Spleen (tissue), 11 donors: Measurements from ENCODE around the gene PRR7. TPM values are rescaled to one million over a fixed set of nuclear protein-coding genes. Genes with fewer than 3 reads are reported as not detected.
A peak's percentile ranks its signal among the peaks of the same experiment; 100 is the strongest.

Source experiments
- DNase-seq: peaks from one replicate; pipeline ENCODE4 v3.0.0-alpha.2; 2020
- H3K27ac ChIP-seq, 8 donors: fragments of 200-600 bp; sonication (generic) in 7 of 8; 1 replicate in 4 of 8; 2 replicates in 4 of 8; pipeline versions ENCODE4 v1.5.0 to v1.8.0; 2016 to 2021; ENCODE audit warnings: inconsistent platforms in 4 of 8, mild to moderate bottlenecking in 4 of 8, moderate library complexity in 1 of 8
- H3K27me3 ChIP-seq, 7 donors: fragments of 200-600 bp; sonication (generic) in 6 of 7; replicated peaks in 1 of 7; 1 replicate in 4 of 7; 2 replicates in 3 of 7; pipeline versions ENCODE4 v1.5.0 to v1.8.0; 2016 to 2021; ENCODE audit warnings: inconsistent platforms in 3 of 7, mild to moderate bottlenecking in 1 of 7
- H3K36me3 ChIP-seq, 6 donors: fragments of 200-600 bp; sonication (generic) in 5 of 6; 1 replicate in 4 of 6; 2 replicates in 2 of 6; pipeline versions ENCODE4 v1.5.0 to v1.8.0; 2016 to 2021; ENCODE audit warnings: inconsistent platforms in 2 of 6
- H3K4me1 ChIP-seq, 6 donors: fragments of 200-600 bp; sonication (generic) in 5 of 6; 1 replicate in 3 of 6; 2 replicates in 3 of 6; pipeline versions ENCODE4 v1.5.0 to v1.8.0; 2016 to 2021; ENCODE audit warnings: inconsistent platforms in 3 of 6
- H3K4me3 ChIP-seq, 8 donors: fragments of 200-600 bp; sonication (generic) in 7 of 8; 1 replicate in 4 of 8; 2 replicates in 4 of 8; pipeline versions ENCODE4 v1.5.0 to v1.8.0; 2016 to 2021; ENCODE audit warnings: inconsistent platforms in 4 of 8, mild to moderate bottlenecking in 4 of 8, moderate library complexity in 2 of 8
- H3K9me3 ChIP-seq, 8 donors: fragments of 200-600 bp; sonication (generic) in 7 of 8; 1 replicate in 4 of 8; 2 replicates in 4 of 8; pipeline versions ENCODE4 v1.5.0 to v1.8.0; 2016 to 2021; ENCODE audit warnings: inconsistent platforms in 4 of 8
- CTCF ChIP-seq, 11 experiments: fragments of 200-600 bp in 7 of 11; fragments of 450-650 bp in 4 of 11; sonication (generic) in 4 of 11; IDR thresholded peaks in 8 of 11; conservative IDR thresholded peaks in 3 of 11; 1 replicate in 7 of 11; 2 replicates in 4 of 11; pipeline versions ENCODE4 v1.4.0 to v1.8.0; 2016 to 2021; ENCODE audit warnings: antibody characterized with exemption in 11 of 11, inconsistent platforms in 4 of 11, mild to moderate bottlenecking in 1 of 11
- POLR2A ChIP-seq, 3 donors: fragments of 450-650 bp; IDR thresholded peaks; one replicate each; pipeline ENCODE4 v1.5.1; 2017; ENCODE audit warnings: antibody characterized with exemption in 3 of 3, mild to moderate bottlenecking in 1 of 3
- POLR2AphosphoS5 ChIP-seq, 3 donors: sonication (generic); formaldehyde crosslinking; IDR thresholded peaks; one replicate each; pipeline ENCODE4 v1.5.1; 2017; ENCODE audit warnings: antibody characterized with exemption in 3 of 3
- WGBS, 5 donors: extraction: QIAGEN DNeasy Blood & Tissue Kit in 3 of 5; methylation state at CpG; one replicate each; pipeline versions ENCODE4 v1.1.5 to v1.1.7; 2013 to 2018; 5-methylcytosine and 5-hydroxymethylcytosine counted together
- intact Hi-C: fragments of 100-400 bp; cut with DNase I; formaldehyde crosslinking; loops from one replicate; pipeline ENCODE4 v1.15.0; 2023; ENCODE audit warnings: low total_unique reads
- polyA plus RNA-seq, 3 donors: library from polyadenylated mRNA; stranded (reverse); fragments of 200-250 nt; gene quantifications; one replicate each; pipeline ENCODE4 v1.2.1, GENCODE V29; 2013
- total RNA-seq, 7 donors: library from RNA; depleted of rRNA in 3 of 7; stranded (reverse); fragments of >200 nt in 3 of 7; fragmentation: NEBNext Ultra II Directional in 4 of 7; extraction: Animal tissue kit (Norgen Biotek cat#: 25700) in 4 of 7; gene quantifications; one replicate each; pipeline versions ENCODE4 v1.1.0 to v1.2.1, GENCODE V29; 2016 to 2021
- donor health status: healthy with polysubstance abuse.
- donor health status: DM: no; HTN: no; CAD: no; lungs with moderate emphysema.
- donor health status: DM: no; HTN: no; CAD: no.
- donor health status: Bipolar disorder and iron deficiency.
- donor health status: healthy.
- donor health status: DM: no; HTN: no; CAD: no.
- donor health status: DM: yes; HTN: yes; CAD: no.

Gene PRR7
- total and polyA plus RNA-seq, 10 donors, result 1.7 to 5.7 (median 4.6) TPM; not detected in 1

- peaks cover 66 to 91% (median 85%) of the 10 kb centered on the region in 6 donors for H3K4me1 ChIP-seq
- intact Hi-C loops, result no loop called here
- peak; percentile 96 for DNase-seq
- H3K4me3 ChIP-seq, result peak overlapping the region in 7 of 8 donors; percentile 58 to 90 (median 79)
- no peaks in the 10 kb centered on the region for H3K9me3 ChIP-seq
- peak in 2 of 11 experiments; percentile 13 to 26 for TF ChIP-seq CTCF (IDR thresholded peaks at IDR 0.05 in 8 of 11, conservative IDR thresholded peaks at IDR 0.05 in 3 of 11)
- TF ChIP-seq POLR2A (IDR thresholded peaks at IDR 0.05), result peak in 1 of 3 donors; percentile 46
- TF ChIP-seq POLR2AphosphoS5 (IDR thresholded peaks at IDR 0.05), result peak; percentile 76 to 83 (median 83)
- H3K36me3 ChIP-seq, result peaks cover 0 to 49% (median 35%) of the 10 kb centered on the region in 6 donors
- H3K27ac ChIP-seq, result peak overlapping the region; percentile 92 to 99 (median 98)
- WGBS, 5 donors, result 32 to 40% (median 35%) methylated on average over 5 to 6 of the region's 6 CpGs
- no peaks in the 10 kb centered on the region for H3K27me3 ChIP-seq
These were observed 17.2 kb upstream of the PRR7 start for GRCh38 chr5:177429248-177430040.

- peak; percentile 85 for DNase-seq
- intact Hi-C loops, result no loop called here
- Histone ChIP-seq H3K27ac (peak overlapping the region; percentile 92 to 99 (median 98)), H3K4me1 (peaks cover 64 to 92% (median 85%) of the 10 kb centered on the region in 6 donors), H3K27me3 (no peaks in the 10 kb centered on the region), H3K36me3 (peaks cover 0 to 58% (median 44%) of the 10 kb centered on the region in 6 donors), H3K4me3 (peak overlapping the region in 5 of 8 donors; percentile 14 to 90 (median 79)), H3K9me3 (no peaks in the 10 kb centered on the region)
- TF ChIP-seq POLR2A (IDR thresholded peaks at IDR 0.05) (no peak), CTCF (IDR thresholded peaks at IDR 0.05 in 8 of 11, conservative IDR thresholded peaks at IDR 0.05 in 3 of 11) (no peak), POLR2AphosphoS5 (IDR thresholded peaks at IDR 0.05) (peak; percentile 39 to 72 (median 60))
- 68 to 70% (median 69%) methylated on average over 17 to 26 of the region's 26 CpGs for WGBS, 5 donors
These were observed 16.3 kb upstream of the PRR7 start for GRCh38 chr5:177430140-177430951.

- TF ChIP-seq POLR2AphosphoS5 (IDR thresholded peaks at IDR 0.05) (no peak), CTCF (IDR thresholded peaks at IDR 0.05 in 8 of 11, conservative IDR thresholded peaks at IDR 0.05 in 3 of 11) (no peak), POLR2A (IDR thresholded peaks at IDR 0.05) (no peak)
- Histone ChIP-seq H3K27me3 (no peaks in the 10 kb centered on the region), H3K4me3 (peak overlapping the region in 4 of 8 donors; percentile 25 to 90 (median 84)), H3K27ac (peak overlapping the region; percentile 92 to 99 (median 98)), H3K9me3 (no peaks in the 10 kb centered on the region), H3K36me3 (peaks cover 2 to 64% (median 50%) of the 10 kb centered on the region in 6 donors), H3K4me1 (peaks cover 61 to 92% (median 79%) of the 10 kb centered on the region in 6 donors)
- DNase-seq, result no peak
- intact Hi-C loops, result no loop called here
- 36 to 60% (median 52%) methylated on average over 7 of the region's 7 CpGs for WGBS, 5 donors
These were observed 15.7 kb upstream of the PRR7 start for GRCh38 chr5:177430972-177431316.
